Caco-2 (cell line): Measurements from ENCODE around the gene MARCHF5. TPM values are rescaled to one million over a fixed set of nuclear protein-coding genes. Genes with fewer than 3 reads are reported as not detected.

Experiments
- BruUV-seq: library from RNA; stranded (reverse); fragments of 400-500 nt; replicated peaks from 2 replicates; lab custom pipeline; 2021; lab: Mats Ljungman, UMichigan
- CTCF ChIA-PET: fragments of 300-600 bp; sonication (Branson Sonifier 250); formaldehyde crosslinking; loops from one replicate; lab custom pipeline; 2022; ENCODE audit warnings: antibody characterized with exemption; lab: Charles Lee
- POLR2A ChIA-PET: fragments of 300-600 bp; sonication (Branson Sonifier 250); formaldehyde crosslinking; loops from one replicate; lab custom pipeline; 2022; ENCODE audit warnings: antibody characterized with exemption; lab: Charles Lee
- DNase-seq, 2 experiments: peaks; one replicate each; pipeline versions ENCODE4 v3.0.0 to v3.0.0-alpha.2; 2020 to 2022
- H3K27me3 ChIP-seq: replicated peaks from 2 replicates; pipeline ENCODE4 v1.6.0; 2011; ENCODE audit warnings: low read length; ENCODE audit not compliant: control insufficient read depth, insufficient read depth
- H3K36me3 ChIP-seq: 2 replicates; pipeline ENCODE4 v1.5.1; 2011; ENCODE audit warnings: low read length; ENCODE audit not compliant: control insufficient read depth, insufficient read depth
- H3K4me1 ChIP-seq: fragments of 250-450 bp; sonication (Bioruptor Pico); 2 replicates; pipeline ENCODE4 v1.5.1; 2020; ENCODE audit warnings: mild to moderate bottlenecking
- H3K4me3 ChIP-seq: 2 replicates; pipeline ENCODE4 v1.5.1; 2011; ENCODE audit warnings: low read depth, mild to moderate bottlenecking, control low read depth, low read length
- H3K9me3 ChIP-seq: fragments of 250-450 bp; sonication (Bioruptor Pico); 2 replicates; pipeline ENCODE4 v1.5.1; 2020; ENCODE audit warnings: mild to moderate bottlenecking, moderate library complexity
- H3K27ac Mint-ChIP-seq: one replicate; pipeline ENCODE4 v1.8.0; 2022; ENCODE audit warnings: mixed read lengths; ENCODE audit not compliant: unreplicated experiment
- H3K27me3 Mint-ChIP-seq: one replicate; pipeline ENCODE4 v1.8.0; 2022; ENCODE audit warnings: mixed read lengths; ENCODE audit not compliant: insufficient read depth, unreplicated experiment
- H3K36me3 Mint-ChIP-seq: one replicate; pipeline ENCODE4 v1.8.0; 2022; ENCODE audit warnings: mild to moderate bottlenecking, mixed read lengths; ENCODE audit not compliant: insufficient read depth, unreplicated experiment
- H3K4me1 Mint-ChIP-seq: one replicate; pipeline ENCODE4 v1.8.0; 2022; ENCODE audit warnings: low read depth, mixed read lengths; ENCODE audit not compliant: unreplicated experiment
- H3K4me3 Mint-ChIP-seq: one replicate; pipeline ENCODE4 v1.8.0; 2022; ENCODE audit warnings: mild to moderate bottlenecking, moderate library complexity, mixed read lengths; ENCODE audit not compliant: unreplicated experiment
- H3K9me3 Mint-ChIP-seq: one replicate; pipeline ENCODE4 v1.8.0; 2022; ENCODE audit warnings: mixed read lengths; ENCODE audit not compliant: unreplicated experiment
- intact Hi-C: fragments of 100-400 bp; cut with micrococcal nuclease; formaldehyde crosslinking; loops from one replicate; pipeline ENCODE4 v1.10.0; 2022; ENCODE audit not compliant: unreplicated experiment
- total RNA-seq: library from RNA; stranded (reverse); gene quantifications from 2 replicates; pipeline ENCODE4 v1.2.3, GENCODE V29; 2022
- TF ChIP-seq, protein P1 (sequence below), 2 experiments: fragments of 200-600 bp in 1 of 2; IDR thresholded peaks; 1 replicate in 1 of 2; 2 replicates in 1 of 2; pipeline versions ENCODE4 v1.5.1 to v1.8.0; 2011 to 2022; ENCODE audit warnings: antibody characterized with exemption in 1 of 2, control low read depth in 1 of 2, inconsistent platforms in 1 of 2, low read depth in 1 of 2, low read length in 1 of 2, mild to moderate bottlenecking in 1 of 2, moderate library complexity in 1 of 2; ENCODE audit not compliant: insufficient read depth in 1 of 2, severe bottlenecking in 1 of 2, unreplicated experiment in 1 of 2

Gene MARCHF5
- total RNA-seq, 1 experiment from 2014 or later: 30.4 TPM

DNA sequence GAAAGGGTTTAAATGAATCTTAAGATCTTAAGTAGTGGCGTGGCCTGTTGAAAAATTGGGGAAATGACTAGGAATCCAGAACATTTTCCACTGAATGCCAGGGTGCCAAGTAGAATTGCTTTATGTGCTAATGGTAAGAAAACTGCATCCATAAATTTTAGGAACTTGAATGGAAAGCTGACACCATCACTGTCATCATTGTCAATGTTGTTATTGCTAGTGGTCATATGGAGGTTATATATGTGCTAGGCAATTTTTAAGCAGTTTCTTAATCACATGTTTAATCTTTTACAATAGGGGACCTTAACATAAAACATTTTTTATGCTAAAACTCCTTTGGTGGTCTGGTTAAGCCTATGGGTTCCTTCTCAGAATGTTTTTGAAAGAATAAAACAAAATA lies 13.1 kb downstream of the MARCHF5 start:
- no peaks in the 10 kb centered on the region for H3K9me3 ChIP-seq
- no TSS peak for BruUV-seq
- Mint-ChIP-seq H3K4me3 (no peak overlapping the region), H3K9me3 (no peaks in the 10 kb centered on the region), H3K4me1 (no peaks in the 10 kb centered on the region), H3K27ac (no peak overlapping the region), H3K27me3 (no peaks in the 10 kb centered on the region), H3K36me3 (peaks cover 26% of the 10 kb centered on the region)
- TF ChIP-seq, protein P1, sequence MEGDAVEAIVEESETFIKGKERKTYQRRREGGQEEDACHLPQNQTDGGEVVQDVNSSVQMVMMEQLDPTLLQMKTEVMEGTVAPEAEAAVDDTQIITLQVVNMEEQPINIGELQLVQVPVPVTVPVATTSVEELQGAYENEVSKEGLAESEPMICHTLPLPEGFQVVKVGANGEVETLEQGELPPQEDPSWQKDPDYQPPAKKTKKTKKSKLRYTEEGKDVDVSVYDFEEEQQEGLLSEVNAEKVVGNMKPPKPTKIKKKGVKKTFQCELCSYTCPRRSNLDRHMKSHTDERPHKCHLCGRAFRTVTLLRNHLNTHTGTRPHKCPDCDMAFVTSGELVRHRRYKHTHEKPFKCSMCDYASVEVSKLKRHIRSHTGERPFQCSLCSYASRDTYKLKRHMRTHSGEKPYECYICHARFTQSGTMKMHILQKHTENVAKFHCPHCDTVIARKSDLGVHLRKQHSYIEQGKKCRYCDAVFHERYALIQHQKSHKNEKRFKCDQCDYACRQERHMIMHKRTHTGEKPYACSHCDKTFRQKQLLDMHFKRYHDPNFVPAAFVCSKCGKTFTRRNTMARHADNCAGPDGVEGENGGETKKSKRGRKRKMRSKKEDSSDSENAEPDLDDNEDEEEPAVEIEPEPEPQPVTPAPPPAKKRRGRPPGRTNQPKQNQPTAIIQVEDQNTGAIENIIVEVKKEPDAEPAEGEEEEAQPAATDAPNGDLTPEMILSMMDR (IDR thresholded peaks at IDR 0.05; ENCODE audit: insufficient read depth in 1 of 2, low read depth in 1 of 2, low read length in 1 of 2, severe bottlenecking in 1 of 2, unreplicated experiment in 1 of 2): no peak
- H3K36me3 ChIP-seq: no peaks in the 10 kb centered on the region; the same call in 1 of the 2 replicates
- no peak overlapping the region for H3K4me3 ChIP-seq
- H3K4me1 ChIP-seq: no peaks in the 10 kb centered on the region
- intact Hi-C loops: no loop called here
- no peak for DNase-seq
- CTCF ChIA-PET: no interaction called here
- no peaks in the 10 kb centered on the region for H3K27me3 ChIP-seq
- POLR2A ChIA-PET: no interaction called here

DNA sequence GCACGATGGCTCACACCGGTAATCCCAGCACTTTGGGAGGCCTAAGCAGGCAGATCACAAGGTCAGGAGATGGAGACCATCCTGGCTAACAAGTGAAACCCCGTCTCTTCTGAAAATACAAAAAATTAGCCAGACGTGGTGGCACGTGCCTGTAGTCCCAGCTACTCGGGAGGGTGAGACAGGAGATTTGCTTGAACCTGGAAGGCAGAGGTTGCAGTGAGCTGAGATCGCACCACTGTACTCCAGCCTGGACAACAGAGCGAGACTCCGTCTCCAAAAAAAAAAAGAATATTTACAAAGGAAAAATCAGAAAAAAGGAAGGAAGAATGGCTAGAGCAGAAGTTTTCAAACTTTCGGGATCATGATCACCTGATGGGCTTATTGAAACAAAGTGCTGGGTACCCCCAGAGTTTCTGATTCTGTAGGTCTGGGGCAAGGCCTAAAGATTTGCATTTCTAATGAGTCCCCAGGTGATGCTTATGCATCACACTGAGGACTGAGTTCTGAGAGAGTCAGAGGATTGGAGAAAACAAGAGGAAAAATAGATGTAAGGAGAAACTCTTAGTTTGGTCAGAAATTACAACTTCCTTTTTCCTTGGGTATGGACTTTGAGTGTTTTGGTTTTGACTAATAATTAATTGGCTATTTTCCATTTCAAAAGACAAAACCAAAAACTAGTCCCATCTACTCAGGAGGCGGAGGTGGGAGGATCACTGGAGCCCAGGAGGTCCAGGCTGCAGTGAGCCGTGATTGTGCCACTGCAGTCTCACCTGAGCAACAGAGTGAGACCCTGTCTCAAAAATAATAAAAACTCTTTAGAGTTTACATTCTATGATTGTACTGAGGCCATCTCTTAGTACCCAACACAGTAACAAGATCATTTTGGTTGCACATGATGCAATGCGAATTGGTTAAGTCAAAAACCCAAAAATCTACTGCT lies 14.4 kb downstream of the MARCHF5 start:
- no peaks in the 10 kb centered on the region for H3K9me3 Mint-ChIP-seq
- ChIA-PET CTCF (no interaction called here), POLR2A (no interaction called here)
- H3K4me1 Mint-ChIP-seq: no peaks in the 10 kb centered on the region
- TF ChIP-seq, protein P1 (IDR thresholded peaks at IDR 0.05; ENCODE audit: insufficient read depth in 1 of 2, low read depth in 1 of 2, low read length in 1 of 2, severe bottlenecking in 1 of 2, unreplicated experiment in 1 of 2): no peak
- no TSS peak for BruUV-seq
- no peaks in the 10 kb centered on the region for H3K27me3 Mint-ChIP-seq
- Histone ChIP-seq H3K4me3 (no peak overlapping the region), H3K36me3 (no peaks in the 10 kb centered on the region; the same call in 1 of the 2 replicates), H3K4me1 (no peaks in the 10 kb centered on the region), H3K9me3 (no peaks in the 10 kb centered on the region), H3K27me3 (no peaks in the 10 kb centered on the region)
- H3K36me3 Mint-ChIP-seq: peaks cover 23% of the 10 kb centered on the region
- no peak for DNase-seq
- no peak overlapping the region for H3K4me3 Mint-ChIP-seq
- intact Hi-C loops: no loop called here
- no peak overlapping the region for H3K27ac Mint-ChIP-seq

DNA sequence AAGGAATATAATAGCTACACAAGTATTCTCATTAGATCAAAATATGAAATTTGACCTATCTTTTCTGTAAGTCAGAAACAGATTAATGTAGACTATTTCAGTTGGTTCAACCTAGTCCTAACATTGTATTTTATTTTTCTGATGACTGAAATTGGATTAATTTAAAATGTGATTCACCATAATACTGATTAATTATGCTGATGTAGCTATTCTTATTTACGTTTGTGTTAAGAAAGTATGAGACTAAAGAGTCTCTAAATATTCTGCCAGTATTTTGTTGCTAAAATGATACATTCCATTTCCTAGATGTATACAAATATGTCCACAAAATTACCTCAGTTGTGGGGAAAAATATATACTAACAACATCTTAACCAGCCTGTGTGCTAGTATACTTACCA lies 18.3 kb downstream of the MARCHF5 start:
- TF ChIP-seq, protein P1 (IDR thresholded peaks at IDR 0.05; ENCODE audit: insufficient read depth in 1 of 2, low read depth in 1 of 2, low read length in 1 of 2, severe bottlenecking in 1 of 2, unreplicated experiment in 1 of 2): no peak
- Histone ChIP-seq H3K36me3 (no peaks in the 10 kb centered on the region; the same call in 1 of the 2 replicates), H3K4me3 (no peak overlapping the region), H3K9me3 (no peaks in the 10 kb centered on the region), H3K27me3 (no peaks in the 10 kb centered on the region), H3K4me1 (no peaks in the 10 kb centered on the region)
- ChIA-PET POLR2A (no interaction called here), CTCF (no interaction called here)
- no peak overlapping the region for H3K4me3 Mint-ChIP-seq
- H3K4me1 Mint-ChIP-seq: no peaks in the 10 kb centered on the region
- intact Hi-C loops: no loop called here
- H3K9me3 Mint-ChIP-seq: no peaks in the 10 kb centered on the region
- H3K27me3 Mint-ChIP-seq: no peaks in the 10 kb centered on the region
- BruUV-seq: no TSS peak
- H3K36me3 Mint-ChIP-seq: peaks cover 29% of the 10 kb centered on the region
- DNase-seq: no peak
- H3K27ac Mint-ChIP-seq: no peak overlapping the region
